GM12878 (cell line): ENCODE measurements around the gene MRPL49.

Experiments used
- BMI1 ChIP-seq: fragments of 450-650 bp; IDR thresholded peaks from 2 replicates; pipeline ENCODE4 v1.6.1; 2016; ENCODE audit warnings: mild to moderate bottlenecking, moderate library complexity, borderline replicate concordance
- MXI1 ChIP-seq: fragments of 150-350 bp; IDR thresholded peaks from 2 replicates; pipeline ENCODE4 v1.6.1; 2011; ENCODE audit warnings: low read depth, mild to moderate bottlenecking, inconsistent platforms, low read length, improper control_type of control experiment
- NFYB ChIP-seq: IDR thresholded peaks from 2 replicates; pipeline ENCODE4 v1.6.1; 2011; ENCODE audit warnings: low read depth, mild to moderate bottlenecking, low read length, improper control_type of control experiment, moderate library complexity; ENCODE audit not compliant: insufficient read depth
- POLR2A ChIP-seq: IDR thresholded peaks from 2 replicates; pipeline ENCODE4 v1.6.1; 2011; ENCODE audit warnings: low read depth, mild to moderate bottlenecking, low read length
- POLR2AphosphoS5 ChIP-seq: IDR thresholded peaks from 2 replicates; pipeline ENCODE4 v1.6.1; 2011; ENCODE audit warnings: mild to moderate bottlenecking, low read length, inconsistent platforms
- RCOR1 ChIP-seq: conservative IDR thresholded peaks from 2 replicates; pipeline ENCODE4 v1.6.1; 2012; ENCODE audit warnings: low read depth, low read length, improper control_type of control experiment
- SIN3A ChIP-seq: IDR thresholded peaks from 2 replicates; pipeline ENCODE4 v1.6.1; 2012; ENCODE audit warnings: low read depth, low read length, improper control_type of control experiment
- SPI1 ChIP-seq: IDR thresholded peaks from 2 replicates; pipeline ENCODE4 v1.6.1; 2011; ENCODE audit warnings: low read depth, mild to moderate bottlenecking, low read length, moderate library complexity, borderline replicate concordance; ENCODE audit not compliant: insufficient read depth
- SUPT20H ChIP-seq: IDR thresholded peaks from 2 replicates; pipeline ENCODE4 v1.6.1; 2011; ENCODE audit warnings: low read depth, mild to moderate bottlenecking, low read length, moderate library complexity, borderline replicate concordance; ENCODE audit not compliant: control insufficient read depth
- TAF1 ChIP-seq: IDR thresholded peaks from 2 replicates; pipeline ENCODE4 v1.6.1; 2011; ENCODE audit warnings: mild to moderate bottlenecking, low read depth, low read length, borderline replicate concordance
- ZNF207 ChIP-seq: fragments of 450-650 bp; IDR thresholded peaks from 2 replicates; pipeline ENCODE4 v1.6.1; 2014; ENCODE audit warnings: antibody characterized with exemption, mild to moderate bottlenecking, borderline replicate concordance
- TF ChIP-seq, protein P1 (sequence below), 3 experiments: IDR thresholded peaks in 2 of 3; conservative IDR thresholded peaks in 1 of 3; 2 replicates each; pipeline ENCODE4 v1.5.1; 2011; ENCODE audit warnings: low read depth in 3 of 3, low read length in 3 of 3, mild to moderate bottlenecking in 3 of 3, control low read depth in 2 of 3, moderate library complexity in 2 of 3, inconsistent platforms in 1 of 3, mixed read lengths in 1 of 3; ENCODE audit not compliant: control insufficient read depth in 2 of 3, insufficient read depth in 1 of 3; ENCODE audit errors: extremely low read depth in 1 of 3
- TF ChIP-seq, protein P2 (sequence below): IDR thresholded peaks from 2 replicates; pipeline ENCODE4 v1.6.1; 2011; ENCODE audit warnings: borderline replicate concordance, low read depth, mild to moderate bottlenecking, moderate library complexity, low read length; ENCODE audit not compliant: insufficient read depth, poor library complexity, severe bottlenecking

DNA sequence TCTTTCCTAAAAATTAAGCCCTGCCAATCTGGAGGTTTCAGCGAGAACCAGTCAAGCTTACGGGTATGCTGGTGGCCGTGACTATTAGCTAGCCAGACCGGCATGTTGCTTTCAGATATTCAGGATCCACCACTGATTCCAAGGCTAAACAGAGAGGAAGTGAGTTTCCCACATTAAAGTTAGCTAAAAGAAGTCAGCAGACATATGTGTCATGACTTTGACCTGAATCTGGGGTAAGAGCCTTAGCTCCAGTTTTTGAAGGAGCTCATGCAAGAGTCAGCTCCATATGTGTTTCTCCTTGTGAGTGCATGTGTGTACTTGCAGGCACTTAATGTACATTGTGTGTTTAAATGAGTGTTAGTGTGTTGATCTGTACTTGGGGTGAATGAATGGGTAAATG lies 36.7 kb upstream of the MRPL49 start:
- no peak for TF ChIP-seq SPI1
- no peak for TF ChIP-seq POLR2A
- TF ChIP-seq, protein P1, sequence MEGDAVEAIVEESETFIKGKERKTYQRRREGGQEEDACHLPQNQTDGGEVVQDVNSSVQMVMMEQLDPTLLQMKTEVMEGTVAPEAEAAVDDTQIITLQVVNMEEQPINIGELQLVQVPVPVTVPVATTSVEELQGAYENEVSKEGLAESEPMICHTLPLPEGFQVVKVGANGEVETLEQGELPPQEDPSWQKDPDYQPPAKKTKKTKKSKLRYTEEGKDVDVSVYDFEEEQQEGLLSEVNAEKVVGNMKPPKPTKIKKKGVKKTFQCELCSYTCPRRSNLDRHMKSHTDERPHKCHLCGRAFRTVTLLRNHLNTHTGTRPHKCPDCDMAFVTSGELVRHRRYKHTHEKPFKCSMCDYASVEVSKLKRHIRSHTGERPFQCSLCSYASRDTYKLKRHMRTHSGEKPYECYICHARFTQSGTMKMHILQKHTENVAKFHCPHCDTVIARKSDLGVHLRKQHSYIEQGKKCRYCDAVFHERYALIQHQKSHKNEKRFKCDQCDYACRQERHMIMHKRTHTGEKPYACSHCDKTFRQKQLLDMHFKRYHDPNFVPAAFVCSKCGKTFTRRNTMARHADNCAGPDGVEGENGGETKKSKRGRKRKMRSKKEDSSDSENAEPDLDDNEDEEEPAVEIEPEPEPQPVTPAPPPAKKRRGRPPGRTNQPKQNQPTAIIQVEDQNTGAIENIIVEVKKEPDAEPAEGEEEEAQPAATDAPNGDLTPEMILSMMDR (IDR thresholded peaks at IDR 0.05 in 2 of 3, conservative IDR thresholded peaks at IDR 0.05 in 1 of 3; ENCODE audit: control insufficient read depth in 2 of 3, extremely low read depth in 1 of 3, insufficient read depth in 1 of 3, low read depth in 3 of 3, low read length in 3 of 3) = no peak
- no peak for TF ChIP-seq TAF1
- TF ChIP-seq, protein P2, sequence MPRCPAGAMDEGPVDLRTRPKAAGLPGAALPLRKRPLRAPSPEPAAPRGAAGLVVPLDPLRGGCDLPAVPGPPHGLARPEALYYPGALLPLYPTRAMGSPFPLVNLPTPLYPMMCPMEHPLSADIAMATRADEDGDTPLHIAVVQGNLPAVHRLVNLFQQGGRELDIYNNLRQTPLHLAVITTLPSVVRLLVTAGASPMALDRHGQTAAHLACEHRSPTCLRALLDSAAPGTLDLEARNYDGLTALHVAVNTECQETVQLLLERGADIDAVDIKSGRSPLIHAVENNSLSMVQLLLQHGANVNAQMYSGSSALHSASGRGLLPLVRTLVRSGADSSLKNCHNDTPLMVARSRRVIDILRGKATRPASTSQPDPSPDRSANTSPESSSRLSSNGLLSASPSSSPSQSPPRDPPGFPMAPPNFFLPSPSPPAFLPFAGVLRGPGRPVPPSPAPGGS = no peak
- TF ChIP-seq ZNF207 = no peak
- TF ChIP-seq BMI1 = no peak
- no peak for TF ChIP-seq NFYB
- no peak for TF ChIP-seq MXI1
- TF ChIP-seq SUPT20H = no peak
- TF ChIP-seq RCOR1 = no peak
- no peak for TF ChIP-seq SIN3A
- TF ChIP-seq POLR2AphosphoS5 = no peak
